Smooth muscle cell (in vitro differentiated cells): Measurements from ENCODE around the gene DNASE1L3. TPM values are rescaled to one million over a fixed set of nuclear protein-coding genes. Genes with fewer than 3 reads are reported as not detected.

ENCODE experiments used
- DNase-seq: peaks from one replicate; lab custom pipeline; 2025; ENCODE audit not compliant: unreplicated experiment; lab: John Stamatoyannopoulos, UW
- H2AFZ ChIP-seq: fragments of 200-600 bp; sonication (generic); 2 replicates; pipeline ENCODE4 v1.6.0; 2016; ENCODE audit warnings: antibody characterized with exemption, low read depth, mild to moderate bottlenecking
- H3F3A ChIP-seq: fragments of 200-600 bp; sonication (generic); 2 replicates; pipeline ENCODE4 v1.6.0; 2017; ENCODE audit warnings: antibody characterized with exemption, low read depth
- H3K27ac ChIP-seq: fragments of 200-600 bp; sonication (generic); 2 replicates; pipeline ENCODE4 v1.5.1; 2016; ENCODE audit warnings: low read depth, mild to moderate bottlenecking
- H3K27me3 ChIP-seq: fragments of 200-600 bp; sonication (generic); 2 replicates; pipeline ENCODE4 v1.6.1; 2016; ENCODE audit warnings: low read depth, mild to moderate bottlenecking
- H3K36me3 ChIP-seq: fragments of 200-600 bp; sonication (generic); 2 replicates; pipeline ENCODE4 v1.5.1; 2016; ENCODE audit warnings: low read depth
- H3K4me1 ChIP-seq: fragments of 200-600 bp; sonication (generic); 2 replicates; pipeline ENCODE4 v1.5.1; 2016; ENCODE audit warnings: low read depth
- H3K4me2 ChIP-seq: fragments of 200-600 bp; sonication (generic); 2 replicates; pipeline ENCODE4 v1.6.0; 2016; ENCODE audit warnings: mild to moderate bottlenecking
- H3K4me3 ChIP-seq: fragments of 200-600 bp; sonication (generic); 2 replicates; pipeline ENCODE4 v1.5.1; 2016; ENCODE audit warnings: mild to moderate bottlenecking
- H3K79me2 ChIP-seq: fragments of 200-600 bp; sonication (generic); 2 replicates; pipeline ENCODE4 v1.6.0; 2016; ENCODE audit warnings: low read depth, mild to moderate bottlenecking
- H3K9ac ChIP-seq: fragments of 200-600 bp; sonication (generic); 2 replicates; pipeline ENCODE4 v1.6.0; 2016; ENCODE audit warnings: low read depth
- H3K9me3 ChIP-seq: fragments of 200-600 bp; sonication (generic); replicated peaks from 2 replicates; pipeline ENCODE4 v1.5.1; 2016; ENCODE audit warnings: low read depth
- H4K20me1 ChIP-seq: fragments of 200-600 bp; sonication (generic); 2 replicates; pipeline ENCODE4 v1.6.0; 2016; ENCODE audit warnings: low read depth
- WGBS: methylation state at CpG from one replicate; pipeline ENCODE4 v1.1.7; 2016; ENCODE audit warnings: low lambda C conversion rate; 5-methylcytosine and 5-hydroxymethylcytosine counted together
- polyA plus RNA-seq: library from polyadenylated mRNA; unstranded; fragments of >200 nt; fragmentation: Nextera tagmentation; extraction: Ambion mirVana; gene quantifications from 2 replicates; pipeline ENCODE4 v1.2.1, GENCODE V29; 2016
- total RNA-seq: library from RNA; depleted of rRNA; stranded (reverse); fragments of >200 nt; gene quantifications from 2 replicates; pipeline ENCODE4 v1.2.3, GENCODE V29; 2014
- TF ChIP-seq, protein P1 (sequence below): fragments of 200-600 bp; sonication (generic); IDR thresholded peaks from 2 replicates; pipeline ENCODE4 v1.5.1; 2017; ENCODE audit warnings: borderline replicate concordance, mild to moderate bottlenecking, antibody characterized with exemption; ENCODE audit not compliant: insufficient read depth, poor library complexity, severe bottlenecking

Gene DNASE1L3
- total and polyA plus RNA-seq, 2 experiments from 2014 or later, result 2.0 TPM; not detected in 1

GRCh38 chr3:58200121-58200709 lies 10.6 kb downstream of the DNASE1L3 start:
- H3K36me3 ChIP-seq, result no peaks in the 10 kb centered on the region
- H3K4me2 ChIP-seq, result no peak overlapping the region
- H3K79me2 ChIP-seq, result no peaks in the 10 kb centered on the region
- H4K20me1 ChIP-seq, result no peaks in the 10 kb centered on the region
- no peaks in the 10 kb centered on the region for H3K9me3 ChIP-seq
- TF ChIP-seq, protein P1, sequence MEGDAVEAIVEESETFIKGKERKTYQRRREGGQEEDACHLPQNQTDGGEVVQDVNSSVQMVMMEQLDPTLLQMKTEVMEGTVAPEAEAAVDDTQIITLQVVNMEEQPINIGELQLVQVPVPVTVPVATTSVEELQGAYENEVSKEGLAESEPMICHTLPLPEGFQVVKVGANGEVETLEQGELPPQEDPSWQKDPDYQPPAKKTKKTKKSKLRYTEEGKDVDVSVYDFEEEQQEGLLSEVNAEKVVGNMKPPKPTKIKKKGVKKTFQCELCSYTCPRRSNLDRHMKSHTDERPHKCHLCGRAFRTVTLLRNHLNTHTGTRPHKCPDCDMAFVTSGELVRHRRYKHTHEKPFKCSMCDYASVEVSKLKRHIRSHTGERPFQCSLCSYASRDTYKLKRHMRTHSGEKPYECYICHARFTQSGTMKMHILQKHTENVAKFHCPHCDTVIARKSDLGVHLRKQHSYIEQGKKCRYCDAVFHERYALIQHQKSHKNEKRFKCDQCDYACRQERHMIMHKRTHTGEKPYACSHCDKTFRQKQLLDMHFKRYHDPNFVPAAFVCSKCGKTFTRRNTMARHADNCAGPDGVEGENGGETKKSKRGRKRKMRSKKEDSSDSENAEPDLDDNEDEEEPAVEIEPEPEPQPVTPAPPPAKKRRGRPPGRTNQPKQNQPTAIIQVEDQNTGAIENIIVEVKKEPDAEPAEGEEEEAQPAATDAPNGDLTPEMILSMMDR, result no peak
- H3F3A ChIP-seq, result no peaks in the 10 kb centered on the region
- DNase-seq, result no peak
- H3K4me1 ChIP-seq, result no peaks in the 10 kb centered on the region
- no peak overlapping the region for H3K27ac ChIP-seq
- no peak overlapping the region for H3K9ac ChIP-seq
- no peak overlapping the region for H3K4me3 ChIP-seq
- no peaks in the 10 kb centered on the region for H3K27me3 ChIP-seq
- no peak overlapping the region for H2AFZ ChIP-seq

DNA sequence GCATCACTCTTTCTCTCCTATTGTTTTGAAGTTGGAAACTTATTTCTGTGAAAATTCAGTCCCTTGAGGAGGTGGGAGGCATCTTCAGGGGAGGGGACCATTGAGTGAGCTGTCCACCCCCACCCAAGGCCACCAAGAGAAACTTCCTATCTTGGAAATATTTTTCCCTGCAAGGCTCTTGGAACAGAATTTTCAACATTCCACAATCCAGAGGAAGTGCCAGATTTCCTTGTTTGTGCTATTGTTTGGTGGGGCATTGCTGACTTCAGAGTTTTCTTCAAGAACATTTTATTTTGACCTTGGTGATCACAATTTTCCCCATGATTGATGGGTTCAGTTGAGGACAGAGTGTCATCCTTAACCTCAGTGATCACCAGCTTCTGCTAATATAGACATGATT lies 12.0 kb downstream of the DNASE1L3 start:
- H2AFZ ChIP-seq, result no peak overlapping the region
- no peaks in the 10 kb centered on the region for H3K27me3 ChIP-seq
- H3F3A ChIP-seq, result no peaks in the 10 kb centered on the region
- H3K27ac ChIP-seq, result no peak overlapping the region
- TF ChIP-seq, protein P1, result no peak
- DNase-seq, result no peak
- H3K9me3 ChIP-seq, result no peaks in the 10 kb centered on the region
- no peaks in the 10 kb centered on the region for H3K79me2 ChIP-seq
- no peaks in the 10 kb centered on the region for H3K36me3 ChIP-seq
- H4K20me1 ChIP-seq, result no peaks in the 10 kb centered on the region
- no peaks in the 10 kb centered on the region for H3K4me1 ChIP-seq
- no peak overlapping the region for H3K4me3 ChIP-seq
- H3K9ac ChIP-seq, result no peak overlapping the region
- H3K4me2 ChIP-seq, result no peak overlapping the region

DNA sequence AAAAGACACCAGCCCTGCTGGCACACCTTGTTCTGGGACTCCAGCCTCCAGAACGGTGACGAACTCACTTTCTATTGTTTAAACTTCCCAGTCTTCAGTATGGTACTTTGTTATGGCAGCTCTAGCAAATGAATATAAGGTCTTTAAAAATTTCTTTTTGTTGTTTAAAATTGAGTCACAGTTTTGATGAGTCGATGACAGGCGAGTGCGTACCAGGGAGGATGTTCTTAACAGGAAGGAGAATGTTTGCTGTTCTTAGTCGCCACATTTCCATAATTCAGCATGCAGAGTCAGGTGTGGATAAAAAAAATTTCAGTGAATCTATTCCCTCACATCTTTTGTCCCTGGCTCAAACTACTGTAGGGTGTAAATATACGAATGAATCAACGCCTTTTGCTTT lies 12.4 kb downstream of the DNASE1L3 start:
- H3K27me3 ChIP-seq, result no peaks in the 10 kb centered on the region
- H3F3A ChIP-seq, result no peaks in the 10 kb centered on the region
- TF ChIP-seq, protein P1, result no peak
- no peak for DNase-seq
- H3K79me2 ChIP-seq, result no peaks in the 10 kb centered on the region
- 93% methylated on average over 8 of the region's 8 CpGs for WGBS
- H3K9me3 ChIP-seq, result no peaks in the 10 kb centered on the region
- no peaks in the 10 kb centered on the region for H3K36me3 ChIP-seq
- no peak overlapping the region for H2AFZ ChIP-seq
- H3K4me2 ChIP-seq, result no peak overlapping the region
- no peaks in the 10 kb centered on the region for H3K4me1 ChIP-seq
- no peak overlapping the region for H3K4me3 ChIP-seq
- H4K20me1 ChIP-seq, result no peaks in the 10 kb centered on the region
- no peak overlapping the region for H3K27ac ChIP-seq
- no peak overlapping the region for H3K9ac ChIP-seq

GRCh38 chr3:58197588-58197987 lies 13.2 kb downstream of the DNASE1L3 start:
- Histone ChIP-seq H3K4me3 (no peak overlapping the region), H4K20me1 (no peaks in the 10 kb centered on the region), H3K27me3 (no peaks in the 10 kb centered on the region), H3F3A (no peaks in the 10 kb centered on the region), H3K79me2 (no peaks in the 10 kb centered on the region), H3K4me1 (no peaks in the 10 kb centered on the region), H3K4me2 (no peak overlapping the region), H3K9me3 (no peaks in the 10 kb centered on the region), H3K36me3 (no peaks in the 10 kb centered on the region), H3K9ac (no peak overlapping the region), H2AFZ (no peak overlapping the region), H3K27ac (no peak overlapping the region)
- DNase-seq, result no peak
- TF ChIP-seq, protein P1, result no peak
- WGBS, result 92% methylated on average over 10 of the region's 10 CpGs
